HepG2 (cell line): ENCODE measurements around the gene KLF16. TPM values are rescaled to one million over a fixed set of nuclear protein-coding genes. Genes with fewer than 3 reads are reported as not detected.
A peak's percentile ranks its signal among the peaks of the same experiment; 100 is the strongest.

ENCODE experiments used
- ATAC-seq: fragments of 200-7000 bp; cut with Tn5 transposase; 3 replicates; pipeline ENCODE4 v1.9.1; 2020; ENCODE audit warnings: mild to moderate bottlenecking, moderate library complexity
- BruUV-seq: library from RNA; stranded (reverse); fragments of 400-500 nt; replicated peaks from 2 replicates; lab custom pipeline; 2021; lab: Mats Ljungman, UMichigan
- CTCF ChIA-PET: fragments of 300-600 bp; formaldehyde crosslinking; extraction: SDS; loops from one replicate; lab custom pipeline; 2021; ENCODE audit warnings: low total read pairs, inconsistent platforms, low intra/inter-chr PET ratio; lab: Yijun Ruan, JAX
- POLR2A ChIA-PET: fragments of 350-600 bp; sonication (Branson Sonifier 250); formaldehyde crosslinking; loops from one replicate; lab custom pipeline; 2020; ENCODE audit warnings: antibody characterized with exemption, inconsistent platforms; lab: Yijun Ruan, JAX
- DNase-seq: peaks from one replicate; pipeline ENCODE4 v3.0.0-alpha.2; 2015; ENCODE audit warnings: low spot score
- FAIRE-seq: peaks from 3 replicates; lab custom pipeline; 2011; peaks lifted over from hg19 to GRCh38; lab: Jason Lieb, UNC
- H2AFZ ChIP-seq: one replicate; pipeline ENCODE4 v1.6.1; 2011; ENCODE audit warnings: low read length, inconsistent platforms
- H3K27ac ChIP-seq: fragments of 300-600 bp; 3 replicates; pipeline ENCODE4 v1.8.0; 2011; ENCODE audit warnings: mixed run types, mild to moderate bottlenecking, mixed read lengths, low read length, inconsistent platforms; ENCODE audit not compliant: insufficient read depth; ENCODE audit errors: extremely low read length
- H3K27me3 ChIP-seq, 2 experiments: fragments of 200-600 bp in 1 of 2; 2 replicates in 1 of 2; 3 replicates in 1 of 2; pipeline versions ENCODE4 v1.6.0 to v1.8.0; 2011; ENCODE audit warnings: low read length in 2 of 2, mild to moderate bottlenecking in 2 of 2, moderate library complexity in 2 of 2, inconsistent platforms in 1 of 2; ENCODE audit not compliant: insufficient read depth in 2 of 2, control insufficient read depth in 1 of 2
- H3K36me3 ChIP-seq, 2 experiments: fragments of 200-600 bp in 1 of 2; replicated peaks in 1 of 2; 2 replicates in 1 of 2; 3 replicates in 1 of 2; pipeline versions ENCODE4 v1.5.1 to v1.8.0; 2011; ENCODE audit warnings: low read length in 2 of 2, inconsistent platforms in 1 of 2; ENCODE audit not compliant: insufficient read depth in 2 of 2, control insufficient read depth in 1 of 2
- H3K4me1 ChIP-seq: 2 replicates; pipeline ENCODE4 v1.5.1; 2012; ENCODE audit warnings: low read length, inconsistent platforms; ENCODE audit not compliant: insufficient read depth
- H3K4me2 ChIP-seq: 2 replicates; pipeline ENCODE4 v1.6.0; 2011; ENCODE audit warnings: low read depth, low read length, inconsistent platforms
- H3K4me3 ChIP-seq, 3 experiments: fragments of 200-600 bp in 1 of 3; sonication (generic), shearing (Covaris generic) in 1 of 3; replicated peaks in 1 of 3; 2 replicates each; pipeline ENCODE4 v1.5.1; 2011 to 2016; ENCODE audit warnings: low read length in 3 of 3, inconsistent platforms in 2 of 3, low read depth in 2 of 3, mild to moderate bottlenecking in 2 of 3, control low read depth in 1 of 3, mixed read lengths in 1 of 3; ENCODE audit not compliant: insufficient read depth in 1 of 3
- H3K79me2 ChIP-seq: one replicate; pipeline ENCODE4 v1.6.1; 2011; ENCODE audit warnings: low read length, inconsistent platforms; ENCODE audit not compliant: insufficient read depth
- H3K9ac ChIP-seq: 2 replicates; pipeline ENCODE4 v1.6.0; 2011; ENCODE audit warnings: mild to moderate bottlenecking, low read depth, low read length, inconsistent platforms; ENCODE audit not compliant: insufficient read depth
- H3K9me3 ChIP-seq: 2 replicates; pipeline ENCODE4 v1.5.1; 2012; ENCODE audit warnings: mild to moderate bottlenecking, low read length
- H4K20me1 ChIP-seq: 2 replicates; pipeline ENCODE4 v1.6.0; 2011; ENCODE audit warnings: inconsistent platforms, mild to moderate bottlenecking, low read length, moderate library complexity; ENCODE audit not compliant: insufficient read depth
- EZH2 ChIP-seq: conservative IDR thresholded peaks from 2 replicates; pipeline ENCODE4 v1.6.1; 2012; ENCODE audit warnings: mild to moderate bottlenecking, low read depth, low read length, moderate library complexity
- IKZF4 ChIP-seq: sonication (generic); formaldehyde crosslinking; IDR thresholded peaks from 2 replicates; pipeline ENCODE4 v1.5.1; 2020; ENCODE audit warnings: borderline replicate concordance, mild to moderate bottlenecking, low read depth, missing genetic modification reagents; ENCODE audit errors: not compliant biosample characterization
- ZBTB38 ChIP-seq: sonication (generic); formaldehyde crosslinking; IDR thresholded peaks from 2 replicates; pipeline ENCODE4 v1.5.1; 2020; ENCODE audit warnings: mild to moderate bottlenecking, missing genetic modification reagents
- ZNF121 ChIP-seq: sonication (generic); formaldehyde crosslinking; IDR thresholded peaks from 2 replicates; pipeline ENCODE4 v1.5.0; 2020; ENCODE audit warnings: mild to moderate bottlenecking, missing genetic modification reagents
- ZNF274 ChIP-seq: sonication (generic); formaldehyde crosslinking; IDR thresholded peaks from 2 replicates; pipeline ENCODE4 v1.5.1; 2020; ENCODE audit warnings: mild to moderate bottlenecking, missing genetic modification reagents
- ZNF7 ChIP-seq: IDR thresholded peaks from 2 replicates; pipeline ENCODE4 v1.6.1; 2016; ENCODE audit warnings: missing biosample characterization, missing genetic modification reagents
- ZNF710 ChIP-seq: sonication (generic); formaldehyde crosslinking; IDR thresholded peaks from 2 replicates; pipeline ENCODE4 v1.5.0; 2020; ENCODE audit warnings: mild to moderate bottlenecking, missing genetic modification reagents, borderline replicate concordance
- WGBS: methylation state at CpG from one replicate; pipeline ENCODE4 v1.1.6; 2017; ENCODE audit warnings: low lambda C conversion rate; 5-methylcytosine and 5-hydroxymethylcytosine counted together
- in situ Hi-C: cut with HindIII; loops from 2 replicates; pipeline ENCODE4 v1.10.0; 2017; ENCODE audit warnings: low pct_unique_long_range_greater_than_20kb; ENCODE audit not compliant: extremely low pct_ligation_motif_present
- intact Hi-C: fragments of 100-400 bp; cut with micrococcal nuclease; formaldehyde crosslinking; loops from one replicate; pipeline ENCODE4 v1.10.0; 2022; ENCODE audit not compliant: unreplicated experiment
- polyA plus RNA-seq, 8 experiments: library from polyadenylated mRNA; depleted of rRNA in 3 of 8; stranded (reverse) in 7 of 8; unstranded in 1 of 8; fragments of >200 nt; fragmentation: Illumina TruSeq in 4 of 8; extraction: Trizol in 4 of 8; gene quantifications; 2 replicates each; pipeline versions ENCODE4 v1.2.1 to v1.2.3, GENCODE V29; 2011 to 2016; ENCODE audit warnings: low read depth in 4 of 8, missing spikeins in 1 of 8, mixed read lengths in 1 of 8; ENCODE audit not compliant: insufficient read depth in 1 of 8
- total RNA-seq, 5 experiments: library from RNA; depleted of rRNA; stranded (reverse); fragments of >200 nt; fragmentation: Illumina TruSeq; extraction: Trizol; gene quantifications; 2 replicates each; pipeline ENCODE4 v1.2.3, GENCODE V29; 2016; ENCODE audit warnings: low read depth in 1 of 5

Gene KLF16
- total and polyA plus RNA-seq, 2 of the 13 experiments (the other 11 are each of a cell fraction or from before 2014, with no cell fraction given) = 3.5 to 6.7 TPM

- FAIRE-seq (no peak), DNase-seq (no peak), ATAC-seq (no peak)
- TF ChIP-seq EZH2 (no peak), IKZF4 (CRISPR knock-in tag) (no peak), ZBTB38 (peak; percentile 61; the same call in 1 of the 2 replicates), ZNF7 (CRISPR knock-in tag) (no peak), ZNF121 (CRISPR knock-in tag) (peak; percentile 59; the same call in 1 of the 2 replicates), ZNF274 (CRISPR knock-in tag) (0 out of 2 replicates have a peak, but pooled peaks have one; percentile 19), ZNF710 (CRISPR knock-in tag) (no peak)
- in situ Hi-C loops (no loop called here), intact Hi-C loops (no loop called here)
- Histone ChIP-seq H3K4me2 (peak overlapping the region; percentile 99), H4K20me1 (peaks cover 20% of the 10 kb centered on the region; the same call in 1 of the 2 replicates), H3K27me3 (no peaks in the 10 kb centered on the region; a peak in 1 of 5 replicates), H3K4me3 (peak overlapping the region; percentile 79 to 97 (median 96)), H3K36me3 (peaks cover 2 to 19% of the 10 kb centered on the region in 2 experiments; a peak in 2 of 5 replicates), H3K27ac (no peak overlapping the region), H3K79me2 (peaks cover 52% of the 10 kb centered on the region), H3K4me1 (peaks cover 34% of the 10 kb centered on the region), H2AFZ (no peak overlapping the region), H3K9ac (peak overlapping the region; percentile 100), H3K9me3 (no peaks in the 10 kb centered on the region)
- 75% methylated on average over 15 of the region's 29 CpGs for WGBS
- CTCF ChIA-PET = no interaction called here
- POLR2A ChIA-PET = interaction anchor here (0.7 to 2.3 kb wide), 2 partner anchors 9 to 11 kb away, joined by 3 to 7 read pairs; no protein-coding TSS in a partner anchor
- BruUV-seq = no TSS peak
These were observed 16.7 kb downstream of the KLF16 start for GRCh38 chr19:1846517-1847204.
